ENCODE results near the gene ABCB8. TPM values are rescaled to one million over a fixed set of nuclear protein-coding genes. Genes with fewer than 3 reads are reported as not detected.
A peak's percentile ranks its signal among the peaks of the same experiment; 100 is the strongest.
"Not testable (repeated sequence)": the region's sequence is repeated elsewhere in the genome, so short reads cannot be mapped to it uniquely, and the experiment has no call there.

ABCB8 gene
- total and polyA plus RNA-seq, 7 experiments from 2014 or later, result 13.8 to 88.0 (median 64.4) TPM

GRCh38 chr7:151039850-151040548 is 11.7 kb downstream of the ABCB8 start:
- no peak overlapping the region for H3K27ac Mint-ChIP-seq
- DNase-seq, result no peak
- Histone ChIP-seq H3K4me1 (ENCODE audit: control insufficient read depth in 2 of 2, insufficient read depth in 2 of 2, low read length in 2 of 2) (no peaks in the 10 kb centered on the region), H3K27me3 (ENCODE audit: control insufficient read depth in 2 of 2, insufficient read depth in 2 of 2, low read length in 2 of 2) (no peaks in the 10 kb centered on the region), H3K36me3 (ENCODE audit: control insufficient read depth in 2 of 3, insufficient read depth in 3 of 3, low read length in 3 of 3) (peaks cover 0 to 73% (median 9%) of the 10 kb centered on the region in 3 experiments), H3K27ac (ENCODE audit: low read depth, low read length) (no peak overlapping the region), H3K4me3 (ENCODE audit: low read length) (no peak overlapping the region), H3K9me3 (ENCODE audit: control insufficient read depth in 2 of 3, low read length in 3 of 3) (no peaks in the 10 kb centered on the region)
- H3K27me3 Mint-ChIP-seq, result no peaks in the 10 kb centered on the region
- ATAC-seq, result no peak
- POLR2A ChIA-PET, result interaction anchor here (0.7 kb wide), 1 partner anchor 116 kb away, joined by 3 read pairs; no protein-coding TSS in a partner anchor
- peaks cover 0 to 12% (median 0%) of the 10 kb centered on the region in 5 donors for H3K36me3 Mint-ChIP-seq
- no peaks in the 10 kb centered on the region for H3K9me3 Mint-ChIP-seq
- H3K4me3 Mint-ChIP-seq, result no peak overlapping the region
- CTCF ChIA-PET, result interaction anchor here (1.5 kb wide), 1 partner anchor 22 kb away, joined by 3 read pairs; no protein-coding TSS in a partner anchor
- intact Hi-C loops (cut with micrococcal nuclease), result no loop called here
- H3K4me1 Mint-ChIP-seq, result peaks cover 0 to 11% (median 0%) of the 10 kb centered on the region in 7 donors

DNA sequence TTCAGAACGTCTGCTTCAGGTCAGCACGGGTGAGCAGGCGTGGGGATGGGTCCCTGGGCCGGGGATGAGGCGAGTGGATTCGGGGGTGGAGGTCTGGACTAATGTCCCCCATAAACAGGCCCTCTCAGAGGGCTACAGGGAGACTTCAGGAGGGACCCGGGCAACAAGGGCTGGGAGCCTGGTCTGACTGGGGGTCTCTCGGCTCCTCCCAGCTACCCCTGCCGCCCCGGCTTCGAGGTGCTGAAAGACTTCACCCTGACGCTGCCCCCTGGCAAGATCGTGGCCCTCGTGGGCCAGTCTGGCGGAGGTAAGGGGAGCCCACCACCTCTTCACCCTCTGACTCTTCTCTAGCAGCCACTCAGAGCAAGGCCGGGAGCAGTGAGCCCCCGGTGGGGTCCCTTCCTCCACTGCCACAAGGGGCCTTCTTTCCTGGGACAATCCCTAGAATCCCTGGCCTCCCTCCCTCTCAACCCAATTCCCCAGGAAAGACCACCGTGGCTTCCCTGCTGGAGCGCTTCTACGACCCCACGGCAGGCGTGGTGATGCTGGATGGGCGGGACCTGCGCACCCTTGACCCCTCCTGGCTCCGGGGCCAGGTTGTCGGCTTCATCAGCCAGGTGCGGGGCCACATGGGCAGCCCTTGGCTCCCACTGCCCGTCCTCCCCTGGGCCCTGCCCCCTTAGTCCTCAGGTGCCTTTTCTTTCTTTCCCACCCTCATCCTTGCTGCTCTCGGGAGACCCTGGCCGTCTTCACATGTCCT is 12.5 kb downstream of the ABCB8 start:
- no peak overlapping the region for H3K27ac Mint-ChIP-seq
- H3K27me3 Mint-ChIP-seq, result no peaks in the 10 kb centered on the region

GRCh38 chr7:151043449-151043848 is 15.2 kb downstream of the ABCB8 start:
- peaks cover 0 to 50% (median 3%) of the 10 kb centered on the region in 3 experiments for H3K36me3 ChIP-seq (ENCODE audit: control insufficient read depth in 2 of 3, insufficient read depth in 3 of 3, low read length in 3 of 3)
- H3K9me3 ChIP-seq (ENCODE audit: control insufficient read depth in 2 of 3, low read length in 3 of 3); H3K4me3 Mint-ChIP-seq; H3K27ac Mint-ChIP-seq; POLR2A ChIA-PET; H3K36me3 Mint-ChIP-seq; H3K27me3 ChIP-seq (ENCODE audit: control insufficient read depth in 2 of 2, insufficient read depth in 2 of 2, low read length in 2 of 2); CTCF ChIA-PET; H3K27me3 Mint-ChIP-seq; intact Hi-C loops (cut with micrococcal nuclease); DNase-seq; H3K27ac ChIP-seq (ENCODE audit: low read depth, low read length); ATAC-seq; H3K4me1 ChIP-seq (ENCODE audit: control insufficient read depth in 2 of 2, insufficient read depth in 2 of 2, low read length in 2 of 2); H3K4me3 ChIP-seq (ENCODE audit: low read length); H3K9me3 Mint-ChIP-seq: not testable (repeated sequence)
- H3K4me1 Mint-ChIP-seq, result peaks cover 0 to 14% (median 0%) of the 10 kb centered on the region in 7 donors

More for the DNA sequence above, 12.5 kb downstream of the ABCB8 start:
- Histone ChIP-seq H3K4me1 (ENCODE audit: control insufficient read depth in 2 of 2, insufficient read depth in 2 of 2, low read length in 2 of 2) (no peaks in the 10 kb centered on the region), H3K9me3 (ENCODE audit: control insufficient read depth in 2 of 3, low read length in 3 of 3) (no peaks in the 10 kb centered on the region), H3K27ac (ENCODE audit: low read depth, low read length) (no peak overlapping the region), H3K4me3 (ENCODE audit: low read length) (no peak overlapping the region), H3K27me3 (ENCODE audit: control insufficient read depth in 2 of 2, insufficient read depth in 2 of 2, low read length in 2 of 2) (no peaks in the 10 kb centered on the region), H3K36me3 (ENCODE audit: control insufficient read depth in 2 of 3, insufficient read depth in 3 of 3, low read length in 3 of 3) (peaks cover 0 to 73% (median 3%) of the 10 kb centered on the region in 3 experiments)
- no peaks in the 10 kb centered on the region for H3K9me3 Mint-ChIP-seq
- H3K36me3 Mint-ChIP-seq, result peaks cover 0 to 12% (median 0%) of the 10 kb centered on the region in 5 donors
- no peak for ATAC-seq
- no peak for DNase-seq
- intact Hi-C loops (cut with micrococcal nuclease), result no loop called here
- POLR2A ChIA-PET, result interaction anchor here (0.7 kb wide), 1 partner anchor 117 kb away, joined by 3 read pairs; no protein-coding TSS in a partner anchor
- H3K4me1 Mint-ChIP-seq, result peaks cover 0 to 11% (median 0%) of the 10 kb centered on the region in 7 donors
- H3K4me3 Mint-ChIP-seq, result no peak overlapping the region
- CTCF ChIA-PET, result interaction anchor here (0.7 to 1.5 kb wide), 2 partner anchors 22 to 62 kb away, joined by 3 to 4 read pairs; no protein-coding TSS in a partner anchor

DNA sequence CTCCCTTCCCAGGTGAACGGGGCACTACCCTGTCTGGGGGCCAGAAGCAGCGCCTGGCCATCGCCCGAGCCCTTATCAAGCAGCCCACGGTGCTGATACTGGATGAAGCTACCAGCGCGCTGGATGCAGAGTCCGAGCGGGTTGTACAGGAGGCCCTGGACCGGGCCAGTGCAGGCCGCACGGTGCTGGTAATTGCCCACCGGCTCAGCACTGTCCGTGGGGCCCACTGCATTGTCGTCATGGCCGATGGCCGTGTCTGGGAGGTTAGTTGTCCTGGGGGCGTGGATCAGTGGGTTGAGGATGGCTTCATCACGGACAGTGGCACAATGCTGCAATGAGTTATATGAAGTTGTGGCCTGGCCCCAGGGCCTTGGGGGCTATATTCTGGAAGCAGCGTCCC is 15.7 kb downstream of the ABCB8 start:
- CTCF ChIA-PET, result no interaction called here
- Mint-ChIP-seq H3K36me3 (peaks cover 0 to 7% (median 0%) of the 10 kb centered on the region in 5 donors), H3K27ac (no peak overlapping the region), H3K4me3 (no peak overlapping the region), H3K9me3 (no peaks in the 10 kb centered on the region), H3K27me3 (no peaks in the 10 kb centered on the region), H3K4me1 (peaks cover 0 to 9% (median 3%) of the 10 kb centered on the region in 7 donors)
- intact Hi-C loops (cut with micrococcal nuclease), result no loop called here
- ATAC-seq (no peak), DNase-seq (no peak)
- no peaks in the 10 kb centered on the region for H3K4me1 ChIP-seq (ENCODE audit: control insufficient read depth in 2 of 2, insufficient read depth in 2 of 2, low read length in 2 of 2)
- POLR2A ChIA-PET, result no interaction called here
- H3K4me3 ChIP-seq (ENCODE audit: low read length), result no peak overlapping the region
- peaks cover 0 to 50% (median 3%) of the 10 kb centered on the region in 3 experiments for H3K36me3 ChIP-seq (ENCODE audit: control insufficient read depth in 2 of 3, insufficient read depth in 3 of 3, low read length in 3 of 3)
- H3K27ac ChIP-seq (ENCODE audit: low read depth, low read length), result no peak overlapping the region
- H3K27me3 ChIP-seq (ENCODE audit: control insufficient read depth in 2 of 2, insufficient read depth in 2 of 2, low read length in 2 of 2), result no peaks in the 10 kb centered on the region
- H3K9me3 ChIP-seq (ENCODE audit: control insufficient read depth in 2 of 3, low read length in 3 of 3), result no peaks in the 10 kb centered on the region

DNA sequence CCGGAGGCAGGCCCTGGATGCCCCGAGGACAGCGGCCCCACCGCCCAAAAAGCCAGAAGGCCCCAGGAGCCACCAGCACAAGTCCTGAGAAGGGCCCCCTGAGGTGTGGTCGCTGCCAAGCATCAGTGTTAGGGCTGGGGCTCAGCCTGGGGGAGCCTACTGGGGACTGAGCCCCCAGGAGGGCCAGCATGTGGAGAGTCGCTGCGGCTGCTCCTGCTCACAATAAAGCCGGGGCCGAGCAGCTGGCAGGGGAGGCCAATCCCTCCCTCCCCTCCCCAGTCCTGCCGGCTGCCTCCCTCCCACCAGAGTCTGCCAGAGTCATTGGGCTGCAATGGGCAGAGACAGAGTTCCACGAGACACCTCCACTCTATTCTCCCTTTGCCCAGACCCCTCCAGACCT is 17.0 kb downstream of the ABCB8 start:
- Mint-ChIP-seq H3K36me3 (peaks cover 0 to 7% (median 0%) of the 10 kb centered on the region in 5 donors), H3K27me3 (peaks cover 0 to 6% (median 0%) of the 10 kb centered on the region in 5 donors), H3K9me3 (no peaks in the 10 kb centered on the region), H3K4me1 (peaks cover 0 to 4% (median 0%) of the 10 kb centered on the region in 7 donors), H3K27ac (no peak overlapping the region), H3K4me3 (no peak overlapping the region)
- H3K4me3 ChIP-seq (ENCODE audit: low read length), result no peak overlapping the region
- CTCF ChIA-PET, result no interaction called here
- H3K36me3 ChIP-seq (ENCODE audit: control insufficient read depth in 2 of 3, insufficient read depth in 3 of 3, low read length in 3 of 3), result peaks cover 0 to 50% (median 3%) of the 10 kb centered on the region in 3 experiments
- no peaks in the 10 kb centered on the region for H3K9me3 ChIP-seq (ENCODE audit: control insufficient read depth in 2 of 3, low read length in 3 of 3)
- ATAC-seq (no peak), DNase-seq (no peak)
- POLR2A ChIA-PET, result interaction anchor here (0.6 kb wide), 1 partner anchor 17 kb away, joined by 3 read pairs; no protein-coding TSS in a partner anchor
- intact Hi-C loops (cut with micrococcal nuclease), result no loop called here
- no peak overlapping the region for H3K27ac ChIP-seq (ENCODE audit: low read depth, low read length)
- H3K4me1 ChIP-seq (ENCODE audit: control insufficient read depth in 2 of 2, insufficient read depth in 2 of 2, low read length in 2 of 2), result no peaks in the 10 kb centered on the region
- no peaks in the 10 kb centered on the region for H3K27me3 ChIP-seq (ENCODE audit: control insufficient read depth in 2 of 2, insufficient read depth in 2 of 2, low read length in 2 of 2)

- Mint-ChIP-seq H3K27ac (peak overlapping the region in 1 of 9 donors; percentile 52), H3K4me3 (no peak overlapping the region)
- POLR2A ChIA-PET, result no interaction called here
These were observed 17.7 kb downstream of the ABCB8 start for GRCh38 chr7:151045967-151046366.

More at GRCh38 chr7:151045967-151046366, 17.7 kb downstream of the ABCB8 start:
- no peak for DNase-seq
- Mint-ChIP-seq H3K36me3 (peaks cover 0 to 7% (median 0%) of the 10 kb centered on the region in 5 donors), H3K27me3 (peaks cover 0 to 7% (median 0%) of the 10 kb centered on the region in 5 donors), H3K4me1 (peaks cover 0 to 4% (median 0%) of the 10 kb centered on the region in 7 donors), H3K9me3 (no peaks in the 10 kb centered on the region)
- peaks cover 0 to 3% of the 10 kb centered on the region in 2 donors for H3K4me1 ChIP-seq (ENCODE audit: control insufficient read depth in 2 of 2, insufficient read depth in 2 of 2, low read length in 2 of 2)
- no peaks in the 10 kb centered on the region for H3K27me3 ChIP-seq (ENCODE audit: control insufficient read depth in 2 of 2, insufficient read depth in 2 of 2, low read length in 2 of 2)
- no peak overlapping the region for H3K27ac ChIP-seq (ENCODE audit: low read depth, low read length)
- intact Hi-C loops (cut with micrococcal nuclease), result no loop called here
- no peak overlapping the region for H3K4me3 ChIP-seq (ENCODE audit: low read length)
- H3K9me3 ChIP-seq (ENCODE audit: control insufficient read depth in 2 of 3, low read length in 3 of 3), result no peaks in the 10 kb centered on the region
- no peak for ATAC-seq
- peaks cover 0 to 45% (median 3%) of the 10 kb centered on the region in 3 experiments for H3K36me3 ChIP-seq (ENCODE audit: control insufficient read depth in 2 of 3, insufficient read depth in 3 of 3, low read length in 3 of 3)
- CTCF ChIA-PET, result no interaction called here

Measured in naive thymus-derived CD4-positive, alpha-beta T cell (primary cell).